GM21528 (cell line): ENCODE results near the gene ABCC8.

Source experiments
- ATAC-seq: cut with Tn5 transposase; IDR thresholded peaks from one replicate; pipeline ENCODE4 v1.9.1; 2021; ENCODE audit warnings: mild to moderate bottlenecking, moderate library complexity; ENCODE audit not compliant: unreplicated experiment, low FRiP score

ABCC8 gene

GRCh38 chr11:17473071-17473744 is 3.4 kb downstream of the ABCC8 start:
- no peak for ATAC-seq

- no peak for ATAC-seq
These were observed 4.2 kb downstream of the ABCC8 start for GRCh38 chr11:17472467-17472866.

GRCh38 chr11:17471501-17471900 is 5.1 kb downstream of the ABCC8 start:
- ATAC-seq = no peak

- ATAC-seq = no peak
These were observed 6.6 kb downstream of the ABCC8 start for GRCh38 chr11:17469998-17470397.

- no peak for ATAC-seq
These were observed 8.5 kb downstream of the ABCC8 start for GRCh38 chr11:17468122-17468521.

- no peak for ATAC-seq
These were observed 13.0 kb downstream of the ABCC8 start for GRCh38 chr11:17463546-17464174.

GRCh38 chr11:17462940-17463339 is 13.7 kb downstream of the ABCC8 start:
- ATAC-seq = no peak

GRCh38 chr11:17460406-17460805 is 16.2 kb downstream of the ABCC8 start:
- no peak for ATAC-seq

- no peak for ATAC-seq
These were observed 17.3 kb downstream of the ABCC8 start for GRCh38 chr11:17459236-17459896.

- ATAC-seq = no peak
These were observed 18.4 kb downstream of the ABCC8 start for GRCh38 chr11:17458268-17458667.

GRCh38 chr11:17457396-17458173 is 19.1 kb downstream of the ABCC8 start:
- no peak for ATAC-seq

GRCh38 chr11:17452668-17453067 is 24.0 kb downstream of the ABCC8 start:
- ATAC-seq = no peak

- no peak for ATAC-seq
These were observed 27.5 kb downstream of the ABCC8 start for GRCh38 chr11:17449158-17449557.

- no peak for ATAC-seq
These were observed 30.2 kb downstream of the ABCC8 start for GRCh38 chr11:17446482-17446881.

- ATAC-seq = no peak
These were observed 31.3 kb downstream of the ABCC8 start for GRCh38 chr11:17445240-17445795.

- ATAC-seq = no peak
These were observed 32.5 kb downstream of the ABCC8 start for GRCh38 chr11:17443926-17444690.

- no peak for ATAC-seq
These were observed 33.2 kb downstream of the ABCC8 start for GRCh38 chr11:17443423-17443822.

GRCh38 chr11:17443000-17443399 is 33.6 kb downstream of the ABCC8 start:
- no peak for ATAC-seq

GRCh38 chr11:17439316-17439782 is 37.3 kb downstream of the ABCC8 start:
- ATAC-seq = no peak

- ATAC-seq = no peak
These were observed 39.3 kb downstream of the ABCC8 start for GRCh38 chr11:17437366-17437765.
